Stimulated activated naive CD4-positive, alpha-beta T cell treated with Interleukin-2 at 50 U/mL for 16 hours (primary cell): ENCODE results near the gene FBRS.
"Not testable (repeated sequence)": the region's sequence is repeated elsewhere in the genome, so short reads cannot be mapped to it uniquely, and the experiment has no call there.

Experiments used
- DNase-seq: peaks from one replicate; lab custom pipeline; 2025; lab: John Stamatoyannopoulos, UW

FBRS gene

GRCh38 chr16:30698139-30698815 lies 40.0 kb downstream of the FBRS start:
- DNase-seq = peak; percentile 98

GRCh38 chr16:30698816-30699614 lies 40.8 kb downstream of the FBRS start, which contains the start of gene SRCAP:
Gene SRCAP (plus strand): TSS chr16:30699171. CDS start chr16:30700825, 1,654 bp downstream.
- DNase-seq = peak; percentile 79

- DNase-seq = no peak
These were observed 41.4 kb downstream of the FBRS start for GRCh38 chr16:30699615-30700099.

- no peak for DNase-seq
These were observed 42.3 kb downstream of the FBRS start for GRCh38 chr16:30700491-30700890.

GRCh38 chr16:30700971-30701370 lies 42.7 kb downstream of the FBRS start:
- no peak for DNase-seq

GRCh38 chr16:30703071-30703470 lies 44.8 kb downstream of the FBRS start:
- not testable (repeated sequence) for DNase-seq

GRCh38 chr16:30703971-30704370 lies 45.7 kb downstream of the FBRS start:
- DNase-seq = no peak

- DNase-seq = no peak
These were observed 47.8 kb downstream of the FBRS start for GRCh38 chr16:30706046-30706445.

GRCh38 chr16:30710971-30711370 lies 52.7 kb downstream of the FBRS start:
- DNase-seq = no peak

- DNase-seq = no peak
These were observed 53.5 kb downstream of the FBRS start for GRCh38 chr16:30711712-30712111.

GRCh38 chr16:30715750-30716445 lies 57.7 kb downstream of the FBRS start:
- peak; percentile 25 for DNase-seq

GRCh38 chr16:30720086-30720485 lies 61.9 kb downstream of the FBRS start:
- DNase-seq = no peak
